Breast epithelium (tissue), 4 donors: ENCODE results near the gene VKORC1L1. TPM values are rescaled to one million over a fixed set of nuclear protein-coding genes. Genes with fewer than 3 reads are reported as not detected.
"Not testable (repeated sequence)": the region's sequence is repeated elsewhere in the genome, so short reads cannot be mapped to it uniquely, and the experiment has no call there.

Experiments
- DNase-seq, 2 donors: peaks; one replicate each; pipeline ENCODE4 v3.0.0-alpha.2; 2019; ENCODE audit warnings: low spot score in 2 of 2
- H3K27ac ChIP-seq, 2 donors: fragments of 200-600 bp; sonication (generic) in 1 of 2; one replicate each; pipeline ENCODE4 v1.5.1; 2016 to 2019; ENCODE audit warnings: mild to moderate bottlenecking in 1 of 2
- H3K27me3 ChIP-seq, 2 donors: fragments of 200-600 bp; sonication (generic) in 1 of 2; one replicate each; pipeline versions ENCODE4 v1.5.1 to v1.6.0; 2017 to 2019; ENCODE audit warnings: control low read depth in 1 of 2, mild to moderate bottlenecking in 1 of 2
- H3K36me3 ChIP-seq: fragments of 200-600 bp; one replicate; pipeline ENCODE4 v1.5.1; 2019
- H3K4me1 ChIP-seq, 2 donors: fragments of 200-600 bp; sonication (generic); one replicate each; pipeline ENCODE4 v1.5.1; 2016 to 2019; ENCODE audit warnings: control low read depth in 1 of 2
- H3K4me3 ChIP-seq, 3 donors: fragments of 200-600 bp; sonication (generic); 1 replicate in 2 of 3; 2 replicates in 1 of 3; pipeline ENCODE4 v1.5.1; 2016 to 2019; ENCODE audit warnings: mild to moderate bottlenecking in 3 of 3, moderate library complexity in 2 of 3
- H3K9me3 ChIP-seq, 2 donors: fragments of 200-600 bp; sonication (generic) in 1 of 2; one replicate each; pipeline ENCODE4 v1.5.1; 2016 to 2019; ENCODE audit warnings: control low read depth in 1 of 2
- POLR2A ChIP-seq: fragments of 450-650 bp; IDR thresholded peaks from one replicate; pipeline ENCODE4 v1.6.1; 2016; ENCODE audit warnings: antibody characterized with exemption, mild to moderate bottlenecking, moderate library complexity
- POLR2AphosphoS5 ChIP-seq, 3 donors: sonication (generic); formaldehyde crosslinking; IDR thresholded peaks; one replicate each; pipeline ENCODE4 v1.6.1; 2017; ENCODE audit warnings: antibody characterized with exemption in 3 of 3
- intact Hi-C: fragments of 100-400 bp; cut with DNase I; formaldehyde crosslinking; loops from one replicate; pipeline ENCODE4 v1.15.1; 2023; ENCODE audit warnings: low total_unique reads
- total RNA-seq, 3 donors: library from RNA; depleted of rRNA; stranded (reverse); fragments of >200 nt; gene quantifications; one replicate each; pipeline ENCODE4 v1.1.0, GENCODE V29; 2016
- TF ChIP-seq, protein P1 (sequence below), 3 donors: fragments of 450-650 bp; IDR thresholded peaks; one replicate each; pipeline ENCODE4 v1.5.1; 2016 to 2017; ENCODE audit warnings: antibody characterized with exemption in 3 of 3, mild to moderate bottlenecking in 3 of 3, moderate library complexity in 3 of 3

Gene VKORC1L1
- total RNA-seq, 3 donors from 2014 or later, result 21.1 to 84.5 (median 25.9) TPM

DNA sequence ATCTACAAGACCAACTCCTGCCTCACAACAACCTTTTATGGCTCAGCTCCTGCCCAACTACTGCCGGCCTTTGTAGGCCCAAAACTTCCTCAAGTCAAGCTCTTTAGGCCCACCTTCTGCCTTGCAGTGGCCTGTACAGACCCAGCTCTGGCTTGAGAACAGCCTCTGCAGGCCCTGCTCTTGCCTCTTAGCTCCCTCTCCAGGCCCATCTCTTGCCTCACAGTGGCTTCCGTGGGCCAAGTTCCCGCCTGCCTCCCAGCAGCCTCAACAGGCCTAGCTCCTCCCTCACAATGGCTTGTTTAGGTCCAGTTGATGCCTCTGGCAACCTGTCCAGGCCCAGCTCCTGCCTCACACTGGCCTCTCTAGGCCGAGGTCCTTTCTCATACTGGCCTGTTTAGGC, 32.4 kb upstream of the VKORC1L1 start:
- H3K27me3 ChIP-seq, result no peaks in the 10 kb centered on the region
- intact Hi-C loops, result loop anchor here (10.0 kb wide), 1 partner anchor 406 kb away; no protein-coding TSS in a partner anchor
- no peaks in the 10 kb centered on the region for H3K9me3 ChIP-seq
- H3K27ac ChIP-seq, result no peak overlapping the region
- no peaks in the 10 kb centered on the region for H3K4me1 ChIP-seq
- TF ChIP-seq POLR2AphosphoS5 (IDR thresholded peaks at IDR 0.05) (no peak), POLR2A (no peak)
- TF ChIP-seq, protein P1, sequence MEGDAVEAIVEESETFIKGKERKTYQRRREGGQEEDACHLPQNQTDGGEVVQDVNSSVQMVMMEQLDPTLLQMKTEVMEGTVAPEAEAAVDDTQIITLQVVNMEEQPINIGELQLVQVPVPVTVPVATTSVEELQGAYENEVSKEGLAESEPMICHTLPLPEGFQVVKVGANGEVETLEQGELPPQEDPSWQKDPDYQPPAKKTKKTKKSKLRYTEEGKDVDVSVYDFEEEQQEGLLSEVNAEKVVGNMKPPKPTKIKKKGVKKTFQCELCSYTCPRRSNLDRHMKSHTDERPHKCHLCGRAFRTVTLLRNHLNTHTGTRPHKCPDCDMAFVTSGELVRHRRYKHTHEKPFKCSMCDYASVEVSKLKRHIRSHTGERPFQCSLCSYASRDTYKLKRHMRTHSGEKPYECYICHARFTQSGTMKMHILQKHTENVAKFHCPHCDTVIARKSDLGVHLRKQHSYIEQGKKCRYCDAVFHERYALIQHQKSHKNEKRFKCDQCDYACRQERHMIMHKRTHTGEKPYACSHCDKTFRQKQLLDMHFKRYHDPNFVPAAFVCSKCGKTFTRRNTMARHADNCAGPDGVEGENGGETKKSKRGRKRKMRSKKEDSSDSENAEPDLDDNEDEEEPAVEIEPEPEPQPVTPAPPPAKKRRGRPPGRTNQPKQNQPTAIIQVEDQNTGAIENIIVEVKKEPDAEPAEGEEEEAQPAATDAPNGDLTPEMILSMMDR (IDR thresholded peaks at IDR 0.05), result no peak
- H3K36me3 ChIP-seq, result no peaks in the 10 kb centered on the region
- no peak overlapping the region for H3K4me3 ChIP-seq
- no peak for DNase-seq

DNA sequence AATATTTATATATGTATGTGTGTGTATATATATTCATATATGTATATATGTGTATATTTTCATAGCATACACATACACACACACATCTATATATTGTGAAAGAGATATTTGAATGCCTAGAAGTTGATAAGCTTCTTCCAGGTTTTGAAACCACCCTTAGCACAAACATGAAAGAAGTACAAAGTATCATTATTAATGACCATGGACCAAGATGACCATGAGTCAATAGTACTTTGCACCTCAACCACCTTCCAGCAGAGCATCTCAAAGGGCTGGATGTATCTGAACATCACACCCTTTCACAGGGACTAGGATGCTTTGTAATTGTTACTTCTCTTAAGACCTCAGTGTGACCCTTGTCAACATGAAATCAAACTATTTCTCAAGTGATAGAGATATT, 29.3 kb upstream of the VKORC1L1 start:
- not testable (repeated sequence) for H3K27ac ChIP-seq, H3K36me3 ChIP-seq, H3K4me3 ChIP-seq, H3K27me3 ChIP-seq, DNase-seq, H3K4me1 ChIP-seq, H3K9me3 ChIP-seq
- intact Hi-C loops, result loop anchor here (10.0 kb wide), 1 partner anchor 409 kb away; no protein-coding TSS in a partner anchor

DNA sequence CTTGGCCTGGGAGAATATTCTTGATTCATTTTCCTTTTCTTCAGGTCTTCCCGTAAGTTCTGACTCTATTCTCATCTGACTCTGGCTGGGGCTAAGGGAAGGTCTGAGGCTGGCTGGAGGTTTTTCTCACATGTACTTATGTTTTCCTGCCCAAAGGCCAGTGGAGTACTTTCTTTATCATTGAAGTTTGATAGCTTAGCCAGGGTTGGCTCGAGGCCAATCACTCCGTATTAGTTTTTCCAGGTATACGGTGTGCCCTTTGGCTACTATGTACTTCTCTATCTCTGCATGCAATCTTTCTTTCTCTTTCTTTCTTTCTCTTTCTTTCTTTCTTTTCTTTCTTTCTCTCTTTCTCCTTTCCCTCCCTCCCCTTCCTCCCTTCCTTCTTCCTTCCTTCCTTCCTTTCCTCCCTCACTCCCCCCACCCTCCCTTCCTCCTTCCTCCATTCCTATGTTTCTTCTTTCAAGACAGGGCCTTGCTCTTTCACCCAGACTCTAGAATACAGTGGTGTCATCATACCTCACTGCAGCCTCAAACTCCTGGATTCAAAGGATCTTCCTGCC, 26.8 kb upstream of the VKORC1L1 start:
- no peaks in the 10 kb centered on the region for H3K4me1 ChIP-seq
- TF ChIP-seq, protein P1 (IDR thresholded peaks at IDR 0.05), result no peak
- TF ChIP-seq POLR2A, result no peak
- no peak for TF ChIP-seq POLR2AphosphoS5 (IDR thresholded peaks at IDR 0.05)
- H3K27ac ChIP-seq, result no peak overlapping the region
- H3K27me3 ChIP-seq, result no peaks in the 10 kb centered on the region
- intact Hi-C loops, result loop anchor here (10.0 kb wide), 1 partner anchor 411 kb away; no protein-coding TSS in a partner anchor
- no peak overlapping the region for H3K4me3 ChIP-seq
- no peak for DNase-seq
- H3K36me3 ChIP-seq, result no peaks in the 10 kb centered on the region
- H3K9me3 ChIP-seq, result no peaks in the 10 kb centered on the region

DNA sequence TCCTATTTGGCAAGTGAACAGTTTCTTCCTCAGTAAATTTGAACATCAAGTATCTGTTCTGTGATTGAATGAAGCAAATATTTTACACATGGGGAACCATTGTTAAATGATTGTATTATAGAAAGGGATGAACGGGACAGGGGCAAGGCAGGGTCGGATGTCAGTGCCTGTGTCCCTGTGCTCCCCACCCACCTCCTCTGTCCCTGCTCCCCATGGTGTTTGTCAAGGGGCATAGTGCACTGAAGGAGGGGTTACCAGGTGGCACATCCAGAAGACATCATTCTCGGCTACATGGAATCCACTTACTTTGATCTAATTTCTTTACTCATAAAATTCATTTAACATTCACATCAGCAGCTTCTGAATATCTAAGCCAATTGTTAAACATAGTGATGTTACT, 19.4 kb upstream of the VKORC1L1 start:
- H3K9me3 ChIP-seq, H3K36me3 ChIP-seq, H3K27me3 ChIP-seq, H3K27ac ChIP-seq, DNase-seq, H3K4me1 ChIP-seq, H3K4me3 ChIP-seq, intact Hi-C loops: not testable (repeated sequence)

DNA sequence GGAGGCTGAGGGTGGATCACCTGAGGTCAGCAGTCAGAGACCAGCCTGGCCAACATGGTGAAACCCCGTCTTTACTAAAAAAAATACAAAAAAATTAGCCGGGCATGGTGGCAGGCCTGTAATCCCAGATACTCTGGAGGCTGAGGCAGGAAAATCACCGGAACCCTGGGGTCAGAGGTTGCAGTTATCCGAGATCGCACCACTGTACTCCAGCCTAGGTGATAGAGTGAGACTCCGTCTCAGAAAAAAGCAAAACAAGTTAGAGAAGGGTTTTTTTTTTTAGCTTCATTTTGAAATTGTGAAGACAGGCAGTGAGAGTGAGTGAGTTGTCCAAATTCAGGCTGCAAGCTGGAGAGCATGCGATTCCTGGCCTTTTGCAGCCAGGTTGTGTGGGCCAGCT, 19.0 kb upstream of the VKORC1L1 start:
- H3K4me1 ChIP-seq, DNase-seq, H3K9me3 ChIP-seq, H3K27ac ChIP-seq, intact Hi-C loops, H3K27me3 ChIP-seq, H3K36me3 ChIP-seq, H3K4me3 ChIP-seq: not testable (repeated sequence)

DNA sequence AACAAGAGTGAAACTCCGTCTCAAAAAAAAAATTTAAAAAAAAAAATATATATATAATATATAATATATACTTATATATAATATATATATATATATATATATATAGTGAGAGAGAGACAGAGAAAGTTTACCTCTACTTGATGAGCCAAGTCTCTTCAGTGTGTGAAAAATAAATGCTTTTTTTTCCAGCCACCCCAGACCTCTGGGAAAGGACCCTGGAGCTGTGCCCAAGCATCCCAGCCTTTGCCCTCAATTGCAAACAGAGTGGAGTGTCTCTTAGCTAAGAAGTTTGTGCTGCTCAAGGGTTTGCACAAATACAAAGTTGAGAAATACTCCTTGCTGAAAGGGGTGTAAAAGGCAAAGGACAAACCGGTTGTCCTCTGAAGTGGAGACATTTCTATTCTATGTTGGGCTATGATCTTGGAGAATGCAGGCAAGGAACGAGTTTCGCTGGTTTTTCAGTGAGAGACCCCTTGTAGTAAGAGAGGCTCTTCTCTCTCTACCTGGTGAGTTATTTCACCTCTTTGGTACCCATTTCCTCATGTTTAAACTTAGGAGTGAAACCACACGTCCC, 15.5 kb upstream of the VKORC1L1 start:
- H3K9me3 ChIP-seq, H3K27me3 ChIP-seq, H3K27ac ChIP-seq, H3K4me1 ChIP-seq, DNase-seq, H3K4me3 ChIP-seq, intact Hi-C loops, H3K36me3 ChIP-seq: not testable (repeated sequence)

DNA sequence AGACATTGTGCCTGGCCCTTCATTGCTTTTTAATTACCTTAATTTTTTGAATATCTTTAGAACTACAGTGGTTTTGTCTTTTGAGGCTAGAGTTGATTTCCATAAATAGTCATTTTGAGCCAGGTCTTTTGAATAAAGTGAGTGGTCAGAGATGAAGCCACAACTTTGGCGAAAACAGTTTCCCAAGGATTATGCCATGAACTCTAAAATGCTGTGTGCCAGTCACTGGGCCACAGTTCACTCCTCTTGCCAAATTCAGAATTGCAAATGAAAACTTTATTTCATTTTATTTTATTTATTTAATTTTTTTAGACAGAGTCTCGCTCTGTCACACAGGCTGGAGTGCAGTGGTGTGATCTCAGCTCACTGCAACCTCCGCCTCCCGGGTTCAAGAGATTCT, 14.2 kb upstream of the VKORC1L1 start:
- H3K36me3 ChIP-seq, H3K4me1 ChIP-seq, intact Hi-C loops, H3K27me3 ChIP-seq, DNase-seq, H3K4me3 ChIP-seq, H3K27ac ChIP-seq, H3K9me3 ChIP-seq: not testable (repeated sequence)

DNA sequence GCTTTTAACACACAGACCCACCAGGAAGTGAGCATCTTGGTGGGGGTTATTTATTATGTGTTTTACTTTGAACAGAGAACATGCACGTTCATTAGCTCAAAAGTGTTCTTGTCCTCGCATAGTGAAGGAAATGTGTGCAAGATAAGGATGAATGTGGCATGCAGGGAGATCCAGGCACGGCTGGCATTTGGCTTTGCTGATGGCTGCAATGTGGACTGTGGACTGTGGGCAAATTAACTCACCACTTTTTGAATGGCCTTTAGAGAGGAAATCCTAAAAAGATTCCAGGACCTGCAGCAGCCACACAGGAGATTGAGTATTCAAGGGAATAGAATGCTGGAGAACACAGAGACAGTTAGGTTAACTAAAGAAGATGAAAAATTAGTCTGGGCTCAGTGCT, 6.6 kb upstream of the VKORC1L1 start:
- H3K27ac ChIP-seq, H3K9me3 ChIP-seq, DNase-seq, H3K27me3 ChIP-seq, H3K4me1 ChIP-seq, H3K4me3 ChIP-seq, H3K36me3 ChIP-seq, intact Hi-C loops: not testable (repeated sequence)

DNA sequence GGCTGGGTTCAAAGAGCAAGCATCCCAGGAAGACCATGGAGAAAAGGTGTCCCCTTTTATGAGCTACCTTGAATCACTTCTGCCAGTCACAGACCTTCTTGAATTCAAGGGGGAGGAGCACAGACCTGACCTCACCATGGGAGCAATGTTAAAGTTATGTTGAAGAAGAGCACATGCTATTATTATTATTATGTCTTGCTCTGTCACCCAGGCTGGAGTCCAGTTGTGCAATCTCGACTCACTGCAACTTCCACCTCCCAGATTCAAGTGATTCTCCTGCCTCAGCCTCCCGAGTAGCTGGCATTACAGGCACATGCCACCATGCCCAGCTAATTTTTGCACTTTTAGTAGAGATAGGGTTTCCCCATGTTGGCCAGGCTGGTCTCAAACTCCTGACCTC, 5.2 kb upstream of the VKORC1L1 start:
- H3K27me3 ChIP-seq, intact Hi-C loops, H3K27ac ChIP-seq, H3K9me3 ChIP-seq, DNase-seq, H3K4me3 ChIP-seq, H3K36me3 ChIP-seq, H3K4me1 ChIP-seq: not testable (repeated sequence)

DNA sequence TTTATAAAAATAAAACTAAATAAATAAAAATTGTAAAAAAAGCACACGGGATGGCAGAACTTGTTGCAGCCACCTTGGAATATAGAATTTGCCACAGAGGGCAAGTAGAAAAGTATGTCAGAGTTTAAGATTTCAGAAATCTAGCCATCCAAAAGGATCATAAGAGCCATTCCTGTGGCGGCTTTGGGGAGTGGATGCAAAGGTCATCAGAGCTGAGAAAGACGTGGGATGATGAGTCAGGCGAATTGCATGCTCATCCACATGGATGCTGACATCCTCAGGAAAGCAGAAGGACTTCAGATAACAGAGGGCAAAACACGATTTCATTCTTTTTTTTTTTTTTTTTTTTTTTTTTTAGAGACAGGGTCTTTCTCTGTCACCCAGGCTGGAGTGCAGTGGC, 3.6 kb upstream of the VKORC1L1 start:
- DNase-seq, H3K27ac ChIP-seq, H3K4me3 ChIP-seq, H3K9me3 ChIP-seq, intact Hi-C loops, H3K4me1 ChIP-seq, H3K36me3 ChIP-seq, H3K27me3 ChIP-seq: not testable (repeated sequence)

DNA sequence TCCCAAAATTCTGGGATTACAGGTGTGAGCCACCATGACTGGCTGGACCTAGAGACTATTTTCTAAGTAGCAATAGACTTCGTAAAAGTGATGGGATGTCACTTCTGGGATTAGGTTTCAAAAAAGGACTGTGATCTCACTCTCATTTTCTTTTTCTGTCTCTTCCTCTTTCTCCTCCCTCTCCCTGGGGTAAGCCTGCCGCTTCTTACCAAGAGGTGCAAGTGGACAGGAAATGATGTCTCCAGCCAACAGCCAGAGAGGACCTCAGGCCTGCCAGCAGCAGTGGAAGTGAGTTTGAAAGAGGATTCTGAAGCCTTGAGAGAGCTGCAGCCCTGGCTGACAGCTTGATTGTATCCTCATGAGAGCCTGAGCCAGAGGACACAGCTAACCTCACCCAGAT, 1.4 kb upstream of the VKORC1L1 start:
- H3K27ac ChIP-seq, result peak overlapping the region in 1 of 2 donors; percentile 72
- intact Hi-C loops, DNase-seq, H3K9me3 ChIP-seq, H3K4me1 ChIP-seq, H3K27me3 ChIP-seq, H3K4me3 ChIP-seq, H3K36me3 ChIP-seq: not testable (repeated sequence)
